SK-N-SH (cell line): Measurements from ENCODE around the gene LRRC57.

ENCODE experiments used
- MXI1 ChIP-seq: IDR thresholded peaks from 2 replicates; pipeline ENCODE4 v1.6.1; 2012; ENCODE audit warnings: mild to moderate bottlenecking, low read depth, low read length, improper control_type of control experiment
- POLR2AphosphoS5 ChIP-seq: IDR thresholded peaks from 2 replicates; pipeline ENCODE4 v1.6.1; 2012; ENCODE audit warnings: low read depth, low read length
- TF ChIP-seq, protein P1 (sequence below): fragments of 200-600 bp; sonication (generic); IDR thresholded peaks from 2 replicates; pipeline ENCODE4 v1.6.1; 2017; ENCODE audit warnings: antibody characterized with exemption, mild to moderate bottlenecking, moderate library complexity

DNA sequence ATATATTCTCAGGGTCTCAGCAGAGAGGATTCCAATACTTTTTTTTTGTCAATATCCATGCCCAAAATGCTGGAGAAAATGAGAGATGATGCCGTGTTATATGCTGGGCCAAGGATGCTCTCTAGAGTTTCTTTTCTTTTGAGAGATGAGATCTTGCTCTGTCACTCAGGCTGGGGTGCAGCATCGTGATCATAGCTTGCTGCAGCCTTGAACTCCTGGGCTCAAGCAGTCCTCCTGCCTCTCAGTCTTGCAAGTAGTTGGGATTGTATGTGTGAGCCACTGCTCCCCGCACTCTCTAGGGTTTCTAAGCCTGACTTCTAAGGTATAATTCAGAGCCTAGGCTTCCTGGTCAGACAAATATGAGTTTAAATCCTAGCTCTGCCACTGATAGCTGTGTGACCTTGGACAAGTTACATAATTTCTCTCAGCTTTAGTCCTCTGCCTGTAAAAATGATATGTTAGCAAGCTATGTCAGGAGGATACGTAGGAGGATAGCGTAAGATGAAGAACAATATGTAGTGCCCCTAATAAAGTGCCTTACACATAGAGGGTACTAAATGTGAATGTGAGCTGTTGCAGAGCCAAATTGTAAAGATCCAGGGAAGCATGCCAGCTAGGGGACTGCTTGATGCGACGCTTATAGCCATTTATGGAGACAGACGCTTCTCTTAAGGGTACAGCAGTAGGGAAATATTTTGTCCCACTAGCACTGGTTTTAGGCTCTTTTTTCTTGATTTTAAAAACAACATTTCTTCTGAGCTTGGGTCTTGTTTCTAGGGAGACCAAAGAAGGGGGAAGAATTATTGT, 34.2 kb upstream of the LRRC57 start:
- TF ChIP-seq, protein P1, sequence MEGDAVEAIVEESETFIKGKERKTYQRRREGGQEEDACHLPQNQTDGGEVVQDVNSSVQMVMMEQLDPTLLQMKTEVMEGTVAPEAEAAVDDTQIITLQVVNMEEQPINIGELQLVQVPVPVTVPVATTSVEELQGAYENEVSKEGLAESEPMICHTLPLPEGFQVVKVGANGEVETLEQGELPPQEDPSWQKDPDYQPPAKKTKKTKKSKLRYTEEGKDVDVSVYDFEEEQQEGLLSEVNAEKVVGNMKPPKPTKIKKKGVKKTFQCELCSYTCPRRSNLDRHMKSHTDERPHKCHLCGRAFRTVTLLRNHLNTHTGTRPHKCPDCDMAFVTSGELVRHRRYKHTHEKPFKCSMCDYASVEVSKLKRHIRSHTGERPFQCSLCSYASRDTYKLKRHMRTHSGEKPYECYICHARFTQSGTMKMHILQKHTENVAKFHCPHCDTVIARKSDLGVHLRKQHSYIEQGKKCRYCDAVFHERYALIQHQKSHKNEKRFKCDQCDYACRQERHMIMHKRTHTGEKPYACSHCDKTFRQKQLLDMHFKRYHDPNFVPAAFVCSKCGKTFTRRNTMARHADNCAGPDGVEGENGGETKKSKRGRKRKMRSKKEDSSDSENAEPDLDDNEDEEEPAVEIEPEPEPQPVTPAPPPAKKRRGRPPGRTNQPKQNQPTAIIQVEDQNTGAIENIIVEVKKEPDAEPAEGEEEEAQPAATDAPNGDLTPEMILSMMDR, result no peak
- TF ChIP-seq MXI1, result no peak
- no peak for TF ChIP-seq POLR2AphosphoS5
